ENCODE measurements around the gene ZDHHC5.
A peak's percentile ranks its signal among the peaks of the same experiment; 100 is the strongest.

ZDHHC5 gene

DNA sequence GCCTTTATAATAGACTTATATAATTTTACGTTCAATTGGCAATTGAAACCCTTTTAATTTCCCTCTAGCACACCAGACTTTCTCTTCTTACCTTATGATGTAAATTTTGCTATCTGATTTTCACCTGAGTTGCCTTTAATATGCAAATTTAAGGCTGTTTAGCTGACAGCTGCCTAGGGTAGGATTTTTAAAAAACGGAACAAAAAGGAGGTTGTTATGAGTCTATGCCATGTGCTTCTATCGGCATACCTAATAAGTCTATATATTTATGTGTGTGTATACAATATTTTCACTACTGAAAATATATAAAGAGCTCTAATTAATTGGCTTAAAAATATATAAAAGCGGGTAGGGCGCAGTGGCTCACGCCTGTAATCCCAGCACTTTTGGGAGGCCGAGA lies 61.6 kb downstream of the ZDHHC5 start:
- DNase-seq (ENCODE audit: low read depth, low spot score): no peak

DNA sequence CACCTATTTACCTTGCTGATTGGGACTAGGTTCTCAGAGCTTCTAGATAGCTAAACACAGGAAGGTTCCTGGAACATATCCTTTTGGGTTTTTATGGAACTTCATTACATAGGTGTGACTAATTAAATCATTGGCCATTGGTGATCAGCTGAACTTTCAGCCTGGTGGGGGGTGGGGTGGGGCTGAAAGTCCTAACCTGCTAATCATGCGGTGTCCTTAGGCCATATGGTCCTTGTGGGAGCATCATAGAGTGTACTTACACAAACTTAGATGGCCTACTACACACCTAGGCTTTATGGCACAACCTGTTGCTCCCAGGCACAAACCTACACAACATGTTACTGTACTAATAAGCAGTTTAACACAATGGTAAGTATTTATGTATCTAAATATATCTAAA lies 64.7 kb downstream of the ZDHHC5 start:
- DNase-seq (ENCODE audit: low read depth, low spot score): no peak

DNA sequence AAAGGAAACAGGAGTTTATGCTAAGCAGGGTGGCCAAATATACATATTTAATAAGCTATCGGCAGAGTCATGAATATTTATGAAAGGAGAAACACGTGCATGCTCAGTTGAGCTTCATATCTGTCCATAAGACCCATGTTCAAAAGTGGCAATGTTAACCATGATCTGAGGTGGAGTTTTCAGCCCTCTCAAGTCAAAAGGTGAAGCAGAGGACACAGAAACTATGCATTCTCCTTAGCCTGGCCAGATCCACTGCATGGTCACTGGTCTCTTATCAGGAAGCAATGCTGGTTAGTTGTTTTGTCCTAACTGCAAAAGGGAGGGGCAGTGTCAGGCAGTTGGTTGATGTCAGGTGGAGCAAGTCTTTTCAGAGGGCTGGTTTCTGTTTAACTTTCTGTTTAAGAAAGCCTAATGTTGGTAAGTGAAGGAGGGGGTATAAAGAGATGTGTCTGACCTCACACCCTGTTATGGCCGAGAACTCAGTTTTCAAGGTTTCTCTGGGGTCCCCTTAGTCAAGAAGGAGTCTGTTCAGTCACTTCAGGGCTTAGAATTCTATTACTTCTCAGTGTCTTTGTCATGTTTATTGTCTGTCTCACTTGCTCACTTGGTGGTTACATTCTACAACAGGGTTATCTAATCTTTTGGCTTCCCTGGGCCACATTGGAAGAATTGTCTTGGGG lies 67.8 kb downstream of the ZDHHC5 start:
- DNase-seq (ENCODE audit: low read depth, low spot score): no peak

DNA sequence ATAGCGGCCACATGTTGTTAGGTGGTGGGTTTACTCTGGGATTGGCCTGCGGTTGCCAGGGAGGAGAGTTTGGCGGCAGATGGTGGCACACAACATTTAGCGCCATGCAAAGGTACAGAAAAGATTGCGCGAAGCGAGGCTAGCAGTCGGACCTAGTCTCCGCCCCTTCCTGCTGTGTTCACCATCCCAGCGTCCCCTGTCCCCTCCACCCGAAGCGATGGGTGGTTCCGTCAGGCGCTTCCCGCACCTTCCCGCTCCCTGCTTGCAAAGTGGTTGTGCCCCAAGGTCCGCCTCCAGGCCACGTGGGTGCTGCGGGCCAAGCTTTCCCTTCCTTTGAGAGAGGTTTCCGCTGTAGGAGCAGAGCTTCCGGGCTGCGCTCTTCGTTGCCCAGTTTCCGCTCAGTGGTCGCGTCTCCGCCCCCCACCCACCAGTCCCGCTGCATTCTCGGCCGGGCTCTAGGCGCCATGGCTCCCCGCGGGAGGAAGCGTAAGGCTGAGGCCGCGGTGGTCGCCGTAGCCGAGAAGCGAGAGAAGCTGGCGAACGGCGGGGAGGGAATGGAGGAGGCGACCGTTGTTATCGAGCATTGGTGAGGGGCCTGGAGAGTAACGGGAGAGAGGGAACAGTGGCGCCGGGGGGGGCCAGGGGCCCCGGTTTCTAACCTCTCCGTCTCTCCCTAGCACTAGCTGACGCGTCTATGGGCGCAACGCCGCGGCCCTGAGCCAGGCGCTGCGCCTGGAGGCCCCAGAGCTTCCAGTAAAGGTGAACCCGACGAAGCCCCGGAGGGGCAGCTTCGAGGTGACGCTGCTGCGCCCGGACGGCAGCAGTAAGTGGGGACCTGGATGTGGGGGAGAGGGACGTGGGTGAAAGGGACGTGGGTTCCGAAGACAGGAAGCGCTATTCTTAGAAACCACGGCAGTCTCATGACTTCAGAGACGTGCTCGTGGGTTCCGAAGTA lies 73.5 kb downstream of the ZDHHC5 start, which contains the start of gene SELENOH:
Gene SELENOH, plus strand, starts transcription at position 360 of the 955 bp plus-strand sequence. Its CDS starts 105 bp downstream, at position 465.
- DNase-seq (ENCODE audit: low read depth, low spot score): peak; percentile 90

DNA sequence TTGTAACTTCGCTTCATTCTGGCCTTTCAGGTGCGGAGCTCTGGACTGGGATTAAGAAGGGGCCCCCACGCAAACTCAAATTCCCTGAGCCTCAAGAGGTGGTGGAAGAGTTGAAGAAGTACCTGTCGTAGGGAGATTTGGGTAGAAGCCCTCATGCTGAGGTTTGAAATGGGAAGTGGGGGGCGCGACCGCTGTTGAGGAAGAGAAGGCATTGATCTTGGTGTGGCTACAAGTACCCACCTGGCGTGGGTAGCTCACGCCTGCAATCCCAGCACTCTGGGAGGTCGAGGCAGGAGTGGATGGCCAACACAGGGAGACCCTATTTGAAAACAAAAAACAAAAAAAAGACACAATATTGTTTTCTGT lies 74.2 kb downstream of the ZDHHC5 start:
- no peak for DNase-seq (ENCODE audit: low read depth, low spot score)

DNA sequence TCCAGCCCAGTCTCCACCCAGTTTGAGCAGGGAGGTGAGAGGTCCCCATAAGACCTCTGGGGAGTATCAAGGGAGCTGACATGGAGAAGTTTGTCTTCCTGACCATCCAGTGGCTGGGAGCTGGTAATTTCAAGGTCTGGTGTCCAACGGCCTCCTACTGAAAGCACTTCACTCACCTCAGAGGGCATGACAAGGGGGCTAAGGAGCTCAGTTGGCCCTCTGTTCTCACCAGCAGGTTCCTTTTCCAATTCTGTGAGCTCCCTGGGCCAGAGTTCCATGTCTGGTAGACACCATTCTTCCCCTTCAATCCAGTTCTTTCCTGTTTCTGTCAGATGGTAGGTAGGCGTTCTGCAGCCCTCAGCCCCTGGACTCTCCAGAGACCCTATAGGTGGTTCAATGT lies 76.4 kb downstream of the ZDHHC5 start:
- no peak for DNase-seq (ENCODE audit: low read depth, low spot score)

DNA sequence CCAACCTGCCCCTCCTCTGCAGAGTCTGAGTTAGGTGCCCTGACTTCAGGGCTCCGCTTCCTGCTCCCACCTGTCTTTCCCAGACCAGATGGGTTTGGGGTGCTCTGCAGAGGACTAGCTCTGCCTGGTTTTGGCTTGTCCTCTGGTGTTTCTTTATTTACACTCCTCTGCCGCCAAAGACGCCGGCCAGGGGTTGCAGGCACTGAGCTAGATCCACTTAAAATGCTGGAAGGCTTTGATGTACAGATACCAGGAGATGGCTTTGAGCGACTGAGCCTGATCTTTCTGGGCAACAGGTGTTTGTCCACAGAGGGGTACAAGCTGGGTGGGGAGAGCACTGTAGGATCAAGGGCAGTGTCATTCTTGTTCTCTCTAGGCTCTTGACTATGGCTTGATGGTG lies 77.3 kb downstream of the ZDHHC5 start:
- DNase-seq (ENCODE audit: low read depth, low spot score): no peak

DNA sequence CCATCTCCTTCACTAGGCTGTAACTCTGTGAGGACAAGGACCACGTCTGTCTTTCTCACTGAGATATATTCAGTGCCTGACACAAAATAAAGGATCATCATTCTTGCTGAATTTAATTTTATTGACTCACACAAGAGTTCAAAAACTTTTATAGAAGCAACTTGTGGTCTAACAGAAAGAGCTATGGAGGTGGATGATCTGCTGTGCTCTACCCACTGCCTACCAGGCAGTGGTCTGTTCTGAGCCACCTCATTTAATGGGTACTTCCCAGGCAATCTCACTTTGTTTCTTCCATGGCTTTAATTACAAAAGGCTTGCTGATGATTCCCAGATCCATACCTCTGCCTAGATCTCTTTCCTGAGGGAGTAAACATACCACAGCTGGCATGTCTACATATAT lies 79.0 kb downstream of the ZDHHC5 start:
- no peak for DNase-seq (ENCODE audit: low read depth, low spot score)
